GM10248 (cell line): Measurements from ENCODE around the gene SNX1.

Experiments
- CTCF ChIA-PET: fragments of 300-600 bp; sonication (Branson Sonifier 250); formaldehyde crosslinking; extraction: SDS; loops from one replicate; lab custom pipeline; 2021; ENCODE audit warnings: antibody characterized with exemption; lab: Yijun Ruan, JAX
- POLR2A ChIA-PET: fragments of 350-650 bp; sonication (Branson Sonifier 250); formaldehyde crosslinking; extraction: SDS; loops from one replicate; lab custom pipeline; 2020; ENCODE audit warnings: antibody characterized with exemption; lab: Yijun Ruan, JAX
- DNase-seq: peaks from one replicate; pipeline ENCODE4 v3.0.0; 2012; ENCODE audit errors: extremely low spot score
- CTCF ChIP-seq: IDR thresholded peaks from 2 replicates; pipeline ENCODE4 v1.5.1; 2012; ENCODE audit warnings: mild to moderate bottlenecking, low read depth; ENCODE audit errors: extremely low read depth, missing control alignments, control extremely low read depth

The SNX1 gene

GRCh38 chr15:64095795-64096667, at the start of gene SNX1:
Gene SNX1 (plus strand): TSS chr15:64095982. CDS start chr15:64096014, 32 bp downstream.
- POLR2A ChIA-PET: no interaction called here
- CTCF ChIA-PET: interaction anchor here (4.5 to 7.1 kb wide), 2 partner anchors 15 to 57 kb away, joined by 18 to 33 read pairs; partner anchors contain the start of gene SNX22
- no peak for TF ChIP-seq CTCF

GRCh38 chr15:64046421-64047153, 49.2 kb upstream of the SNX1 start, which contains the start of gene DAPK2:
Gene DAPK2 (minus strand): TSS chr15:64046485. CDS start chr15:64040261, 6,224 bp downstream.
- DNase-seq: peak; percentile 93
- TF ChIP-seq CTCF: peak; percentile 76
- CTCF ChIA-PET: interaction anchor here (0.6 to 8.9 kb wide), 61 partner anchors 8 to 516 kb away, joined by 3 to 68 read pairs (median 4); partner anchors contain the start of gene CIAO2A
- POLR2A ChIA-PET: interaction anchor here (0.5 kb wide), 1 partner anchor 304 kb away, joined by 5 read pairs; no protein-coding TSS in a partner anchor

More at GRCh38 chr15:64095795-64096667, at the start of gene SNX1:
- peak; percentile 93 for DNase-seq

- ChIA-PET CTCF (interaction anchor here (1.0 to 8.9 kb wide), 10 partner anchors 15 to 439 kb away, joined by 3 to 68 read pairs (median 6); no protein-coding TSS in a partner anchor), POLR2A (no interaction called here)
- no peak for TF ChIP-seq CTCF
- no peak for DNase-seq
Observed at GRCh38 chr15:64048781-64049460, 46.9 kb upstream of the SNX1 start.

- no peak for TF ChIP-seq CTCF
- ChIA-PET CTCF (interaction anchor here (1.3 to 8.9 kb wide), 4 partner anchors 9 to 440 kb away, joined by 4 to 68 read pairs (median 6); no protein-coding TSS in a partner anchor), POLR2A (no interaction called here)
- no peak for DNase-seq
Observed at GRCh38 chr15:64050281-64051092, 45.3 kb upstream of the SNX1 start.

GRCh38 chr15:64051093-64051402, 44.7 kb upstream of the SNX1 start:
- DNase-seq: no peak
- no peak for TF ChIP-seq CTCF
- CTCF ChIA-PET: interaction anchor here (1.8 to 8.9 kb wide), 3 partner anchors 10 to 105 kb away, joined by 4 to 68 read pairs (median 7); no protein-coding TSS in a partner anchor
- POLR2A ChIA-PET: no interaction called here
